Measurements from ENCODE around the gene FGD4.
A peak's percentile ranks its signal among the peaks of the same experiment; 100 is the strongest.

Gene FGD4

GRCh38 chr12:32399370-32400113 lies at the start of gene FGD4:
Gene FGD4, plus strand, starts transcription at chr12:32399558.
- peak; percentile 71 to 78 for DNase-seq

- peak; percentile 64 to 83 for DNase-seq
These were observed 45.8 kb upstream of the FGD4 start for GRCh38 chr12:32353540-32353939.

- DNase-seq = no peak
These were observed 41.6 kb upstream of the FGD4 start for GRCh38 chr12:32357601-32358249.

GRCh38 chr12:32360956-32361355 lies 38.4 kb upstream of the FGD4 start:
- DNase-seq = no peak

- no peak for DNase-seq
These were observed 36.5 kb upstream of the FGD4 start for GRCh38 chr12:32362892-32363291.

- peak; percentile 30 to 70 for DNase-seq
These were observed 33.8 kb upstream of the FGD4 start for GRCh38 chr12:32365473-32366064.

- DNase-seq = no peak
These were observed 32.6 kb upstream of the FGD4 start for GRCh38 chr12:32366714-32367113.

GRCh38 chr12:32367381-32367780 lies 32.0 kb upstream of the FGD4 start:
- DNase-seq = no peak

GRCh38 chr12:32369202-32369601 lies 30.2 kb upstream of the FGD4 start:
- no peak for DNase-seq

GRCh38 chr12:32377344-32378055 lies 21.9 kb upstream of the FGD4 start:
- DNase-seq = no peak

GRCh38 chr12:32379213-32379612 lies 20.1 kb upstream of the FGD4 start:
- no peak for DNase-seq

- no peak for DNase-seq
These were observed 19.7 kb upstream of the FGD4 start for GRCh38 chr12:32379667-32380066.

- no peak for DNase-seq
These were observed 17.1 kb upstream of the FGD4 start for GRCh38 chr12:32382226-32382625.

- peak in 1 of 2 experiments; percentile 47 for DNase-seq
These were observed 8.7 kb upstream of the FGD4 start for GRCh38 chr12:32390572-32391219.

GRCh38 chr12:32395026-32395425 lies 4.3 kb upstream of the FGD4 start:
- DNase-seq = peak; percentile 81 to 89

- DNase-seq = no peak
These were observed 1.7 kb upstream of the FGD4 start for GRCh38 chr12:32397696-32398095.

GRCh38 chr12:32398181-32398580 lies 1.2 kb upstream of the FGD4 start:
- no peak for DNase-seq

- DNase-seq = no peak
These were observed 465 bp upstream of the FGD4 start for GRCh38 chr12:32398816-32399369.

- DNase-seq = no peak
These were observed 835 bp downstream of the FGD4 start for GRCh38 chr12:32400114-32400672.

GRCh38 chr12:32400866-32401265 lies 1.5 kb downstream of the FGD4 start:
- no peak for DNase-seq

- no peak for DNase-seq
These were observed 2.8 kb downstream of the FGD4 start for GRCh38 chr12:32402170-32402569.

- DNase-seq = no peak
These were observed 3.6 kb downstream of the FGD4 start for GRCh38 chr12:32402946-32403345.
